ENCODE measurements around the gene FMO5.

FMO5 gene, protein sequence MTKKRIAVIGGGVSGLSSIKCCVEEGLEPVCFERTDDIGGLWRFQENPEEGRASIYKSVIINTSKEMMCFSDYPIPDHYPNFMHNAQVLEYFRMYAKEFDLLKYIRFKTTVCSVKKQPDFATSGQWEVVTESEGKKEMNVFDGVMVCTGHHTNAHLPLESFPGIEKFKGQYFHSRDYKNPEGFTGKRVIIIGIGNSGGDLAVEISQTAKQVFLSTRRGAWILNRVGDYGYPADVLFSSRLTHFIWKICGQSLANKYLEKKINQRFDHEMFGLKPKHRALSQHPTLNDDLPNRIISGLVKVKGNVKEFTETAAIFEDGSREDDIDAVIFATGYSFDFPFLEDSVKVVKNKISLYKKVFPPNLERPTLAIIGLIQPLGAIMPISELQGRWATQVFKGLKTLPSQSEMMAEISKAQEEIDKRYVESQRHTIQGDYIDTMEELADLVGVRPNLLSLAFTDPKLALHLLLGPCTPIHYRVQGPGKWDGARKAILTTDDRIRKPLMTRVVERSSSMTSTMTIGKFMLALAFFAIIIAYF

DNA sequence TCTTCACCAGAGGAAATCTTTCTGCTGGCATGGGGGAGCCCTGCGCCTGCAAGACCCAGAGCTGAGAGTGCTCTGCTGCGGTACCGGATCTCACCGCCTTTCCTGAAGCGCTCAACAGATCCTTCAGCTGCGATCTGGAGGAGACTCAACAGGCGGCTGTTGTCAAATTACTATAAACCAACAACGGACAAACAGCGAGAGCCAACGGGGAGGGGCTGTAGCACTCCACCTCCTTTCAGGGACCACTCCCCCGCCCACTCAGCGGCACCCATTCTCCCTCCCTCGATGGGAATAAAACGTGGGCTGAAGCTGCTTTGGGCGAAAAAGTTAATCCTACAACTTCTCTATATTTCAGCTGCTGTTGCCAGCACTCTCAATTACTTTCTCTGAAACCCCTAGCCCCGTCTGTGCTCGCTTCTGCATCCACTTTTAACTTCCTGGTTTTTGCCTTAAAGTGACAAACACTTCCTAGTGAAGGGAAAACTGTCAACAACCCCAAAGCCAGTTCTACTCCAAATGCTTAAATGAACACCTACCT is at the start of gene FMO5:
Gene FMO5 (minus strand): TSS at position 147 of the 538 bp plus-strand sequence. CDS start 310 bp downstream, outside the sequence.
- DNase-seq (ENCODE audit: low read depth in 2 of 2): peak in 1 of 2 donors; percentile 25

DNA sequence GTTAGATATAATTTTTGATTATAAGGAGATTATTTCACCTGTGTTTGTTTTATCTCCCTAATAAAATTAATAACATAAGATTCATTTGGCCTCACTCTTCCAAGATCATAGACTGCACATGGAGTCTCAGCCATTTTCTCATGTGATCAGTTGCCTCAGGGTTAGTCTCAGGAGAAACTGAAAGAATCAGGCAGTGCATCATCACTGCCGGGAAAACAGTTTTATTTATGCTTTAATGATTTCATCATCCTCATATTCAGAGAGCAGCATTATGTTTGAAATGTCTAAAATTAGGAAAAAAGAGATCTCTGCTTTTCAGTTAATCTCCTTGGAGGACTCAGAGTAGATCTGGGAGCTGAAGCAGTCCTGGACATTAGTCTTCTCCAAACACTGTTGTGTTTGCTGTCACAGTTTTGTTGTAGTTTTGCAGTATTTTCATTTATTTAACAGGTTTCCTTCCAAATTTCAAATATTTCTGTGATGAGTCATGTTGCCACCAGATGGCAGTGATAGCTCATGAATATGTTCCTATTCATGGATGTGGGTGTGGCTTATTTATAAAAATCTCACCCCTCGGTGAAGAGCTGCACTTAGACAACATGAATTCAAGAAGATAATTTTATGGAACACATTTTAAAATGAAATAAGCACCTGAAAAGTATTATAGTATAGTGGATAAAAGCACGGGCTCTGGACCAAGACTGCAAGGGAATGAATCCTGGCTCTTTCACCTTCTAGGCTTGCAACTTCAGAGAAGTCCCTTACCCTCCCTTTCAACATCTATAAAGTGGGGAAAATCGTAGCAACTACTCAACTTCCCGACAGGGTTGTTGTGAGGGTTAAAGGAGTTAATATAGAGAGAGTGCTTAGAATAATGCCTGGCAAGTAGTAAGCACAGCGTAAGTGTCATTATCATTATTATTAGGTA is 48.5 kb upstream of the FMO5 start:
- peak in 1 of 2 donors; percentile 4 for DNase-seq (ENCODE audit: low read depth in 2 of 2)

DNA sequence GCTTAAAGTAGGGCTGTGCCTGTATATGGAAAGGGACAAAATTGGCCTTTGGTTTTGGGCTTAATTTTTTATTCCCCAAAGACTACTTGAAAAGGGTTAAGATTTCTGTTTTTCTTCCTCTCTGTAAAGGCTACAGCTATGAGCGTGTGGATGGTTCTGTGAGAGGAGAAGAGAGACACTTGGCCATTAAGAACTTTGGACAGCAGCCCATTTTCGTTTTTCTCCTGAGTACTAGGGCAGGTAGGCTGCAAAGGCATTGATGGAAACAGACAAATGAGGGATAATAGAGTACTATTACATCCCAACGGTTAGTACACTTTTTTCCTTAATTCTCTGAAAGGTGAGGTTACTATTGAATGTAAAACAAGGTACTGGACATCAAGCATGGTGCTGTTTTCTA is 46.9 kb upstream of the FMO5 start:
- no peak for DNase-seq (ENCODE audit: low read depth in 2 of 2)

DNA sequence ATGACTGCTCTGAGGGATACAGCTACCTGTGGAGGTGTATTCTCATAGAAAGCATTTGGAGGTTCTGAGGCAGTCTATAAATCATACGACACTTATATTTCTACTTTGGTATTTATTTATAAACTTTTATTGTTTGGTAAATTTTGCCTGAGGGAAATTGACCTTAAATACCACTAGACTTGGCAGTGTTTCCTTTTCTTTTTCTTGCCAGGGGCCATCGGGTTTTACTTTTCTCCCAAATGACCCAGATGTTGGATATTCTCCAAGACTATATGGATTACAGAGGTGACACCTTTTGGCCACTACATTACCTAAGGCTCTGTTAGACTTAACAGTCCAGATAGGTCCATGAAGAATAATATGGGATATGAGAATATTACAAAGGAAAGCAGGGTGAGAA is 45.6 kb upstream of the FMO5 start:
- DNase-seq (ENCODE audit: low read depth in 2 of 2): no peak

DNA sequence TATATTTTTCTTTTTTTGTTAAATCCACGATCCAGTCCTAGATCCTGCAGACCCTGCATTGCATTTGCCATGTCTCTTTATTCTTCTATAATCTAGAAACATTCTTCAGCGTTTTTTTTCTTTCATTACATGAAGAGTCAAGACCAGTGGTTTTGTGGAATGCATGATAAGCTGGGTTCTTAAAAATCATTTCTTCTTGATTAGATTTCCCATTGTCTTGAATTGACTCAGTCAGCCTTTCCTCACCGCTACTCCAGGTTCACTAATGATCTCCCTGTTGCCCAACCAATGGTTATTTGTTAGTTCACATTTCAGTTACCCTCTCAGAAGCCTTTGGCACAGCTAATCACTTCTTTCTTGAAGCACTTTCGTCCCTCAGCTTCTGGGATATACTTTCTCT is 42.6 kb upstream of the FMO5 start:
- no peak for DNase-seq (ENCODE audit: low read depth in 2 of 2)

DNA sequence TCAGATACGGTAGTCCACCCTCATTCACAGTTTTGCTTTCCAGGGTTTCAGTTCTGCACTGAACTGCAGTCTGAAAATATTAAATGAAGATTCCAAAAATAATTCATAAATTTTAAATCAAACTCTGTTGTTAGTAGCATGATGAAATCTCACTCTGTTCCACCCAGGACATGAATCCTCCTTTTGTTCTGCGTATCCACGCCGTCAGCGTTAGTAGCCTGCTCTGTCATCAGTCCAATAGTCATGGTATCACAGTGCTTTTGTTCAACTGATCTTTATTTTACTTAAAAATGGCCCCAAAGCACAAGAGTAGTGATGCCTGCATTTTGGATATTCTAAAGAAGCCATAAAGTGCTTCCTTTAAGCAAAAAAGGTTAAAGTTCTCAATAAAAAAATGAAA is 41.2 kb upstream of the FMO5 start:
- DNase-seq (ENCODE audit: low read depth in 2 of 2): no peak

DNA sequence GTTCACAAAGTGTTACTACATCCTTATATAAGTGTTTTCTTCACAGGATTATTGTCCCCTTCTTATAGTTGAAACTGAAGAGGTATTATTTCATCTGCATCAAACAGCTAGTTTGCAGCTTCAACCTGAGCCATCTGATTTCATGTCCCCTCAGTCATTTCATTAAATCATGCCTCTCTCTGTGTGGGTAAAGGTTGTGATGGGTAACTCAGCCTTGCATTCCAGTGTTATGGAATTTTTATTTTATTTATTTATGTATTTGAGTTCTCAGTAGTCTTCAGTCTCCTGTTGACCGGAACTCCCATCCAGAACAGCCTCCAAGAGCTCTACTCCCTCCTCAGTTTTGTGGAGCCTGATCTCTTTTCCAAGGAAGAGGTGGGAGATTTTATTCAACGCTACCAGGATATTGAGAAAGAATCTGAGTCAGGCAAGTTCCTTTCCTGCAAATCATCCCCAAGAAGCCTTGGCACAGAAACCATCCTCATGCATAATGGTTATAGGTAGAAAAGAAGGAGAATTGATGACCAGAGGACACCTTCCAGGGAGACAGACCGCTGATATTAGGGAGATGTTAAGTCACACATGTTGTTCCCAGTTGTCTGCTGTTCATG is 39.1 kb upstream of the FMO5 start:
- DNase-seq (ENCODE audit: low read depth in 2 of 2): no peak

DNA sequence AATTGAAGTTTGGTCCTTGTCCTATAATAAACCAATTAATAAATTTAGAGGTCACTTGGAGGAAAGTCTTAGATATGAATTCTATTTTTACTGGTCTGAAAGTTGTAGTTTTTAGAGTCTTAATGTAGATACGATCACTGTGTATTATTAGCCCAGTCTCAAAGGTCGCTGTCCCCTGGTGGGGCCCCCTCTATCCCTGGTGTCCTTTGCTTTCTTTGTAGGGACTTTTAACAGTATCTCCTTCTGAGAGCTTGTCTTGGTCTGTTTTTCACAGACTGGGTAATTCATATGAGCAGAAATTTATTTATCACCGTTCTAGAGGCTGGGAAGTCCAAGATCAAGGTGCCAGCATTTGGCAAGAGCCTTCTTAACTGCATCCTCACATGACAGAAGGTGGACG is 35.8 kb upstream of the FMO5 start:
- DNase-seq (ENCODE audit: low read depth in 2 of 2): no peak

DNA sequence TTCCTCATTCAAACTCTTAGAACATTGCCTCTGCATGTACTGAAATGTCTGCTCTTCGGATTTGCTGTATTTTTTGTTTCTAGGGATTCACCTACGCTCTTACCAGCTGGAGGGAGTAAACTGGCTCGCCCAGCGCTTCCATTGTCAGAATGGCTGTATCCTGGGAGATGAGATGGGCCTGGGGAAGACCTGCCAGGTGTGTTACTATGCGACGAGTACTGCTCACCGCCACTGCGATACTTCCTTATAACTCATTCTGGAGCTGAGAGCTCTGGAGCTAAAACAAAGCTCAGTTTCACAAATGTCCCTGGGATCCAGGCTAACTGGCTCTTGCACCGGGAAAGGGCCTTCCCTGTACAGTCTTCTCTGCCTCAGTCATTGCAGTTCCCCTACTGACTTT is 27.4 kb upstream of the FMO5 start:
- DNase-seq (ENCODE audit: low read depth in 2 of 2): no peak

DNA sequence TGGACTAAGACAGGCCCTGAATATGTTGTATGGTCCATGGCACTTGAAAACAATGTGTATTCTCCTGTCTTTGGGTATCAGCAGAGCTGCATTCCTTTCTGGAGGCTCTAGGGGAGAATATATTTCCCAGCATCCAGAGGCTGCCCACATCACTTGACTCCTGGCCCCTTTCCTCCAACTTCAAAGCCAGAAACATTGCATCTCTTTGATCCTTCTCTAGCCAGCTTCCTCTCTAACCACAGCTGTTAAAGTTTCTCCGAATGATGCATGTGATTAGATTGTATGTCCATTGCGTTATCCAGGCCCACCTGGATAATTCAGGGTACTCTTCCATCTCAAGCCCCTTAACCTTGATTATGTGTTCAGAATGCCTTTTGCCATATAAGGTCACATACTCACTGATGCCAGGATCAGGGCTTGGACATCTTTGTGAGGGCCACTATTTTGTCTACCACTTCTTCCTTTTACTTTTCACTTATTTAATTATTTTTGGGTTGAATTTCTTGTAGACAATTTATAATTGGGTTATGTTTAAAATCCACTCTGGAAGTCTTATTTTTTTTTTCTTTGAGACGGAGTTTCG is 22.6 kb upstream of the FMO5 start:
- DNase-seq (ENCODE audit: low read depth in 2 of 2): no peak

DNA sequence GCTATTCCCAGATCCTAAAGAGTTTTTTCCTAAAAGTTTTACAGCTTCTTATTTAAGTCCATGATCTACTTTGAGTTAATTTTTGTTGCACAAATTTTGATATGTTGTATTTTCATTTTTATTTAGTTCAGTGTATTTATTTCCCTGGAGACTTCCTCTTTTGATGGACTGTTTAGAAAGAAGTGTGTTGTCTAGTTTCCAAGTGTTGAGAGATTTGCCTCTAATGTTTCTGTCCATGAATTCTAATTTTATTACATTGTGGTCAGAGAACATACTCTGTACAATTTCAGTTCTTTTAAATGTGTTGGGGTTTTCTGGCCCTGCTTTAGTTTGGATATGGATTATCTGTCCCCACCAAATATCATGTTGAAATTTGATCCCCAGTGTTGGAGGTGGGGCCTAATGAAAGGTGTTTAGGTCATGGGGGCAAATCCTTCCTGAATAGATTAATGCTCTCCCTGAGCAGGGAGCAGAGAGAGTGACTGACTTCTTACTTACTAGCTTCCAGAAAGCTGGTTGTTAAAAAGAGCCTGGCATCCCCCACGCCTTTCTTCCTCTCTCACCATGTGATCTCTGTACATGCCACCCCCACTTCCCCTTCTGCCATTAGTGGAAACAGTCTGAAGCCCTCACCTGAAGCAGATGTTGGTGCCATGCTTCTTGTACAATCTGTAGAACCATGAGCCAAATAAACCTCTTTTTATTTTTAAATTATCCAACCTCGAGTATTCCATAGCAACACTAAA is 21.9 kb upstream of the FMO5 start:
- no peak for DNase-seq (ENCODE audit: low read depth in 2 of 2)

DNA sequence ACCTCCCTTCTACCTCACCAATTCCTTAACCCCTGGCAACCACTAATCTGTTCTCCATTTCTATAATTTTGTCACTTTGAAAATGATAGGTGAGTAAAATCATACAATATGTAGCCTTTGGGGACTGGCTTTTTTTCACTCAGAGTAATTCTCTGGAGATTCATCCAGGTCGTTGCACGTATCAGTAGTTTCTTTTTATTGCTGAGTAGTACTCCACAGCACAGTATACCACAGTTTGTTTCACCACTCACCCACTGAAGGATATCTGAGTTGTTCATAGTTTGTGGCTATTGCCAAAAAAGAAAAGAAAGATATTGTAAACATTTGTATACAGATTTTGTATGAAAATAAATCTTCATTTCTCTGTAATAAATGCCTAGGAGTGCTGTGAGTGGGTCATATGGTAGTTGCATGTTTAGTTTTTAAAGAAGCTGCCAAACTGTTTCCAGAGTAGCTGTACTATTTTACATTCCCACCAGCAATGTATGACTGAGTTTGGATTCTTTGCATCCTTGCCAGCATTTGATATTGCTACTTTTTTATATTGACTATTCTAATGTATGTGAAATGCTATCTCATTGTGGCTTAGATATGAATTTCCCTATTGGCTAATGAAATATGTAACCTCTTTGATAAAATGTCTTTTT is 21.0 kb upstream of the FMO5 start:
- DNase-seq (ENCODE audit: low read depth in 2 of 2): no peak

DNA sequence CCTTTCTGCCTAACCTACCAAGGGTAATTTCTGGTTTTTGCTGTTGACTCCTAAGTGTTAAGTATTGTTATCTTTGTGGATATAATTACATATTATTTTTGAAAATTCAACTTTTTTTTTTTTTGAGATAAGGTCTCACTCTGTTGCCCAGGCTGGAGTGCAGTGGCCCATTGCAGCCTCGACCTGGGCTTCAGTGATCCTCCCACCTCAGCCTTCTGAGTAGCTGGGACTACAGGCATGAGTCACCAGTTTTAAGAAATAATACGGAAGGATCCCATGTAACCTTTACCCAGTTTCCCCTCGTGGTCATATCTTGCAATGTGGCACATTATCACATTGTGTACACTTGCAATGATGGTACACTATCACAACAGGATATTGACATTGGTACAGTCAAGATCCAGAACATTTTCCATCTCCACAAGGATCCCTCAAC is 20.5 kb upstream of the FMO5 start:
- DNase-seq (ENCODE audit: low read depth in 2 of 2): no peak

DNA sequence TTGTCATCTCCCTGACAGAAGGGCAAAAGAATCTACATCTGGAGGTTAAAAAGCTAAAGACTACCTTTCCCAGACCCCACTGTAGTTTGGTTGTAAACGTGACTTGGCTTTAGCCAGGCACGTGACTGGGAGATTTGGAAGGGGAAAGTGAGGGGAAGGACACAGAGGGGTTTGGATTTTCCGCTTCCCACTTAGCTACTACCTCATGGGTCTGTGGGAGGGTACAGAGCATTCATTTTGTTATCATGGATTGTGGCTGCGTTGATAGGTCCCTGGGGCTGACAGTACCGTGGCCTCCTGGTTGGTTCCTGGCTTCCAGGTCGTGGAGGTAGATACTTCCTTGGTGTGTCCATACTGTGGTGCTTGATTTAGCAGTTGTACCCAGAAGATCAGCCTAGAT is 20.0 kb upstream of the FMO5 start:
- DNase-seq (ENCODE audit: low read depth in 2 of 2): no peak

DNA sequence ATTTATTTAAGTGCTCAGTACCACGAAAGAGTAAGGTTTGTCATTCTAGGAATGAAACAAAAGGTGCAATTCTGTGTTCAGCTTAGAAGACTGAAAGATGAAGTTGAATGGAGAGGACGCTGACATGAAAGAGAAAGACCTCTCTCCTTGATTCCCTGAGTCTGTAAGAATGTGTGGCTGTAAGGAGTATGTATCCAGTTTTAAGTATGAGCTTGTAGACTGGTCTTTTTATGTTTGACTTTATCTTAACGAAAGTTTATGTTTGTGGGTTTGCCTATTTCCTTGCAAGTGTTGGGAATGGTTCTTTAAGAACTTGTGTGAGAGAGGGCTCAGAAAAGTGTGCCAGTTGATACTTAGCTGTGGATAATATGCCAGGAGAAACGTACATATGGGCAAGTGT is 18.7 kb upstream of the FMO5 start:
- no peak for DNase-seq (ENCODE audit: low read depth in 2 of 2)

DNA sequence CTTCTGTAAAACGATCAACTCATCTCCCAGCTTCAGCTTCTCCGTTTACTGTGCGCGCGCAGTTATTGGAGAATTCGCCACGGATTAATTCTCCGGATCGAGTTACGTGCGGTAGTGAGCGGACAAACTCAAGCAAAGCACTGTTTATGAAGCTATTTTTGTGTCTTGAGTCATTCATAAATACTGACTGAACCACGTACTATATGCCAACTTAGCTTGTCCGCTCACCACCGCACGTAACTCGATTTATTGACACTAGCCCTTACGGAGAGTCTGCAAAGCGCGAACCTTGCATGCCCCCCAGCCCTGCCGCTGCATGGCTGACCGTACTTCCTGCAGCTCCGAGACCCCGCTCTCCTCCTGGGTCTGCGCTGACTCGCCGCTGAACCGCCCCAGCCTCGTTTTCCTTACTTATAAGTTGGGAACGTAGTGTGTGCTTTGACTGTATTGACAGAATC is 18.1 kb upstream of the FMO5 start:
- DNase-seq (ENCODE audit: low read depth in 2 of 2): peak in 1 of 2 donors; percentile 9

DNA sequence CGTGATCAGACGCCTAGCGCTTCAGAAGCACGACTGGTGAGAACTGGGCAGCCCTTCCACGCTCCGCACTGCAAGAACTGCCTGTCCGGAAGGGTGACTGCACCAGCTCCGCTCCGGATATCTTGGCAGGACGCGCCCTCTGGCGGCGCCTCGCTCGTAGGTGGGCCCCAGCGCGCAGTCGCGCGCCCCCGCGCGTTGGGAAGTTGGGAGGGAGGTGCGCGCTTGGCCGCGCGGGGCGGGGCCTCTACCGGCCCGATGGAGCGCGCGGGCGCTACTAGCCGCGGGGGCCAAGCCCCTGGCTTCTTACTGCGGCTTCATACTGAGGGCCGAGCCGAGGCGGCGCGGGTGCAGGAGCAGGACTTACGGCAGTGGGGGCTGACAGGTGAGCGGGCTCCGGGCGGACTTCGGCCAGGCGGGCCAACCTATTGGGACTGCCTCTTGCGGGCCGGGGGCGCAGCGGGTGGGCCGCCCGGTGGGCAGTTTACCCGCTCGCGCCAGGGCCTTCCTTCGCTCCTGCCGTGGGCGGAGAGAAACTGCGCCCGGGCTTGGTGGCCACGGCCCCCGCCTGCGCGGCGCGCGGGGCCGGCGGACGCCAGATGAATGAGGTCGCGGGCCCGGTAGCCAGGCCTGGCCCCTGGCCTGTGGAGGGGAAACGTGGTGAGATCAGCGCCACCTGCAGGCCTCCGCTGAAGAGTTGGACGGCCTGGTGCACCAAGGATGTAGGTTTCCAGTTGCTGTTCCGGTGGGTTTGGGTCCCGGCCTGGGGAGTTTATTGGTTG is 17.5 kb upstream of the FMO5 start, which contains the start of gene CHD1L:
Gene CHD1L (plus strand): TSS at position 236 of the 779 bp plus-strand sequence. CDS start 20 bp downstream, at position 256.
- DNase-seq (ENCODE audit: low read depth in 2 of 2): peak; percentile 90 to 91

DNA sequence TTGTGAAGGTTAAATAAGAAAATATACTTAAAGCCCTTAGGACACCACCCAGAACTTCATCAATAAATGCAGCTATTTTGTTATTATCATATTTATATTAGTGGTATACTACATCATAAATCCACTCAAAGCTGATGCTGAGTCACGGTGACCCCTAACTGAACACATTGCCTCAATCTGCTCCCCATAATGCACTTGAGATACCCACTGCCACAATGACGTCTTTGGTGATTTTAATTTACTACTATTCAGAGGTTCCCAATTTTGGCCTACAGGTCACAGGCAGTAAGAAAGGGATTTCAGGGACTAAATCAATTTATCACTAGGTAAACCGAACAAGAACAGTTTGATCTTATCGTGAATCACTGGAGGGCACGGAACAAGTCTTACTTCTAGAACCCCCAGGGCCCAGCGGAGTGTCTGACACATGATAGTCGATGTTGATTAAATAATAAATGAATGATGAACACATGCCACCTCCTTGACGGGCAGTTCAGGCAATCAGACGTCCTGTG is 16.9 kb upstream of the FMO5 start:
- no peak for DNase-seq (ENCODE audit: low read depth in 2 of 2)
